Parathyroid adenoma (tissue), 2 donors: Measurements from ENCODE around the gene ZDHHC5.

Experiments
- H2AFZ ChIP-seq: fragments of 300-600 bp; sonication (generic); one replicate; pipeline ENCODE4 v1.7.0; 2017; ENCODE audit warnings: antibody characterized with exemption, mild to moderate bottlenecking
- H3K27ac ChIP-seq: fragments of 300-600 bp; sonication (generic); one replicate; pipeline ENCODE4 v1.7.0; 2017
- H3K27me3 ChIP-seq: fragments of 300-600 bp; sonication (generic); one replicate; pipeline ENCODE4 v1.7.0; 2017; ENCODE audit warnings: low read length; ENCODE audit not compliant: control insufficient read depth, insufficient read depth
- H3K36me3 ChIP-seq: fragments of 300-600 bp; sonication (generic); one replicate; pipeline ENCODE4 v1.7.0; 2017; ENCODE audit warnings: low read length; ENCODE audit not compliant: control insufficient read depth, insufficient read depth
- H3K4me1 ChIP-seq: fragments of 300-600 bp; sonication (generic); one replicate; pipeline ENCODE4 v1.7.0; 2017; ENCODE audit warnings: control low read depth
- H3K4me2 ChIP-seq: fragments of 300-600 bp; sonication (generic); one replicate; pipeline ENCODE4 v1.7.0; 2017; ENCODE audit warnings: low read length
- H3K4me3 ChIP-seq: fragments of 300-600 bp; sonication (generic); one replicate; pipeline ENCODE4 v1.7.0; 2017; ENCODE audit warnings: low read depth, low read length
- H3K79me2 ChIP-seq: fragments of 300-600 bp; sonication (generic); one replicate; pipeline ENCODE4 v1.7.0; 2017; ENCODE audit warnings: control low read depth
- H3K9ac ChIP-seq: fragments of 300-600 bp; sonication (generic); one replicate; pipeline ENCODE4 v1.7.0; 2017; ENCODE audit warnings: mild to moderate bottlenecking
- H3K9me3 ChIP-seq: fragments of 300-600 bp; sonication (generic); one replicate; pipeline ENCODE4 v1.7.0; 2017; ENCODE audit warnings: low read length; ENCODE audit not compliant: control insufficient read depth
- TF ChIP-seq, protein P1 (sequence below): fragments of 300-600 bp; sonication (generic); IDR thresholded peaks from one replicate; pipeline ENCODE4 v1.7.0; 2017; ENCODE audit warnings: antibody characterized with exemption, mild to moderate bottlenecking
- donor health status: primary hyperparathyroidism.

Gene ZDHHC5

DNA sequence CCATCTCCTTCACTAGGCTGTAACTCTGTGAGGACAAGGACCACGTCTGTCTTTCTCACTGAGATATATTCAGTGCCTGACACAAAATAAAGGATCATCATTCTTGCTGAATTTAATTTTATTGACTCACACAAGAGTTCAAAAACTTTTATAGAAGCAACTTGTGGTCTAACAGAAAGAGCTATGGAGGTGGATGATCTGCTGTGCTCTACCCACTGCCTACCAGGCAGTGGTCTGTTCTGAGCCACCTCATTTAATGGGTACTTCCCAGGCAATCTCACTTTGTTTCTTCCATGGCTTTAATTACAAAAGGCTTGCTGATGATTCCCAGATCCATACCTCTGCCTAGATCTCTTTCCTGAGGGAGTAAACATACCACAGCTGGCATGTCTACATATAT, 79.0 kb downstream of the ZDHHC5 start:
- Histone ChIP-seq H3K4me3 (no peak overlapping the region), H3K79me2 (no peaks in the 10 kb centered on the region), H3K27ac (no peak overlapping the region), H2AFZ (no peak overlapping the region), H3K27me3 (no peaks in the 10 kb centered on the region), H3K9me3 (no peaks in the 10 kb centered on the region), H3K4me1 (peaks cover under 1% of the 10 kb centered on the region), H3K36me3 (no peaks in the 10 kb centered on the region), H3K9ac (no peak overlapping the region), H3K4me2 (no peak overlapping the region)
- TF ChIP-seq, protein P1, sequence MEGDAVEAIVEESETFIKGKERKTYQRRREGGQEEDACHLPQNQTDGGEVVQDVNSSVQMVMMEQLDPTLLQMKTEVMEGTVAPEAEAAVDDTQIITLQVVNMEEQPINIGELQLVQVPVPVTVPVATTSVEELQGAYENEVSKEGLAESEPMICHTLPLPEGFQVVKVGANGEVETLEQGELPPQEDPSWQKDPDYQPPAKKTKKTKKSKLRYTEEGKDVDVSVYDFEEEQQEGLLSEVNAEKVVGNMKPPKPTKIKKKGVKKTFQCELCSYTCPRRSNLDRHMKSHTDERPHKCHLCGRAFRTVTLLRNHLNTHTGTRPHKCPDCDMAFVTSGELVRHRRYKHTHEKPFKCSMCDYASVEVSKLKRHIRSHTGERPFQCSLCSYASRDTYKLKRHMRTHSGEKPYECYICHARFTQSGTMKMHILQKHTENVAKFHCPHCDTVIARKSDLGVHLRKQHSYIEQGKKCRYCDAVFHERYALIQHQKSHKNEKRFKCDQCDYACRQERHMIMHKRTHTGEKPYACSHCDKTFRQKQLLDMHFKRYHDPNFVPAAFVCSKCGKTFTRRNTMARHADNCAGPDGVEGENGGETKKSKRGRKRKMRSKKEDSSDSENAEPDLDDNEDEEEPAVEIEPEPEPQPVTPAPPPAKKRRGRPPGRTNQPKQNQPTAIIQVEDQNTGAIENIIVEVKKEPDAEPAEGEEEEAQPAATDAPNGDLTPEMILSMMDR, result no peak
